CD1c-positive myeloid dendritic cell (primary cell): ENCODE results near the gene BCL6B.

Experiments used
- DNase-seq: peaks from one replicate; pipeline ENCODE4 v3.0.0-alpha.2; 2016; ENCODE audit errors: extremely low spot score

Gene BCL6B

DNA sequence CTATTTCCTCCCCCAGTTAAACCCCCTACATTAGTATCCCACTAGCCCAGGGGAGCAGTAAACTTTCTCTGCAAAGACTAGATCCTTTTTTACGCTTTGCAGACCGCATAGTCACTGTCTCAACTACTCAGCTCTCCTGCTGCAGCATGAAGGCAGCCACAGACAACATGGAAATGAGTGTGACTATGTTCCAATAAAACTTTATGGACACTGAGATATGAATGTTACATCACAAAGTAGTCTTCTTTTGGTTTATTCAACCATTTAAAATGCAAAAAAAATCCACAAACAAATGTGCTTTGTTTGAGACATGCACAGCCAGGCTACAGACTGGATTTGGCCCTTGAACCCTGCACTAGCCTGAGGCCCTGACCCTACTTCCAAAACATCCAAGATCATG, 12.3 kb upstream of the BCL6B start:
- DNase-seq = no peak

DNA sequence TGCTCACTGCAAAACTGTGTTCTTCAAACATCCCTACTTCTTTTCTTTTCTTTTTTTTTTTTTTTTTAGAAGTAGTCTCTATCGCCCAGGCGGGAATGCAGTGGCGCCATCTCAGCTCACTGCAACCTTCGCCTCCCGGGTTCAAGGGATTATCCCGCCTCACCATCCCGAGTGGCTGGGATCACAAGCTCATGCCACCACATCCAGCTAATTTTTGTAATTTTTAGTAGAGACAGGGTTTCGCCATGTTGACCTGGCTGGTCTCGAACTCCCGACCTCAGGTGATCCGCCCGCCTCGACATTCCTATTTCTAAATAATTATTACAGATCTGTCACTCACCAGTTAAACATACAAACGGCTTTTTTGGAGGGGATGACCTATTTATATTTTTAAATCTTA, 11.4 kb upstream of the BCL6B start:
- no peak for DNase-seq

DNA sequence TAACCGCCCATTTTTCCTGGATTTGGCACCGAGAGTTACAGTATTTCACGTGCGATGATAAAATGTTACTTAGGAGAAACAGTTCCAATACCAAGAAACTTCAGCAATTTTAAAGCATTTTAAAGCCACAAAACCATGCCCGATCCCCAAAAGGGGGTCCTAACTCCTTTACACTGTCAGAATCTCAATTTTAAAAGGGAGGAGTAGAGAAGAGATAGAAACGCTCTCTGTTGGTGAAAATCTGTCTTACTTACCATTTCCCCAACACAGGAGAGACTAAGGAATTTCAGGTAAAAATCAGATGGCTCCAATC, 11.0 kb upstream of the BCL6B start:
- DNase-seq = no peak

DNA sequence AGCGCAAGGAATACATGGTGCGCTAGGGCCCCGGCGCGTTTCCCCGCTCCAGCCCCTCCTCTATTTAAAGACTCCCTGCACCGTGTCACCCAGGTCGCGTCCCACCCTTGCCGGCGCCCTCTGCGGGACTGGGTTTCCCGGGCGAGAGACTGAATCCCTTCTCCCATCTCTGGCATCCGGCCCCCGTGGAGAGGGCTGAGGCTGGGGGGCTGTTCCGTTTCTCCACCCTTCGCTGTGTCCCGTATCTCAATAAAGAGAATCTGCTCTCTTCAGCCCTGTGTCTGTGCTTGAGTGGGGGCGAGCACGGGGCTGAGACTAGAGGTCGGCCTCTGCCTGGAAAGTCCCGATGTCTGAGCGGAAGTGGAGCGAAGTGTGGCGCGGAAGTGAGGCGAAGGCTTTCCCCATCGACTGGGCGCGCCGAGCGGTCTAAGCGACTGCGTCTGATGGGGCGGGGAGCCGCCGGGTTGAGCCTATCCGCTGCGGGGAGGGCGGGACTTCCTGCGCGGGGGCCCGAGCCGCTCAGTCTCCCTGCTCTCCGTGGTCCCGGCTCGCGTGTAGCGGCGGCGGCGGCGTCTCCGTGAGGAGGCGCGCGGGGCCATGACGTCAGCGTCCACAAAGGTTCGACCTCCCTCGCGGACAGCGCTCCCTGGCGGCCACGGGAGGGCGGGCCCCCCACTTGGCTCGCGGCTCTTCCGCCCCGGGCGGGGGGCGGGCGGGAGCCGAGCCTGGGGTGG, 8.4 kb upstream of the BCL6B start:
- DNase-seq = peak; percentile 99

DNA sequence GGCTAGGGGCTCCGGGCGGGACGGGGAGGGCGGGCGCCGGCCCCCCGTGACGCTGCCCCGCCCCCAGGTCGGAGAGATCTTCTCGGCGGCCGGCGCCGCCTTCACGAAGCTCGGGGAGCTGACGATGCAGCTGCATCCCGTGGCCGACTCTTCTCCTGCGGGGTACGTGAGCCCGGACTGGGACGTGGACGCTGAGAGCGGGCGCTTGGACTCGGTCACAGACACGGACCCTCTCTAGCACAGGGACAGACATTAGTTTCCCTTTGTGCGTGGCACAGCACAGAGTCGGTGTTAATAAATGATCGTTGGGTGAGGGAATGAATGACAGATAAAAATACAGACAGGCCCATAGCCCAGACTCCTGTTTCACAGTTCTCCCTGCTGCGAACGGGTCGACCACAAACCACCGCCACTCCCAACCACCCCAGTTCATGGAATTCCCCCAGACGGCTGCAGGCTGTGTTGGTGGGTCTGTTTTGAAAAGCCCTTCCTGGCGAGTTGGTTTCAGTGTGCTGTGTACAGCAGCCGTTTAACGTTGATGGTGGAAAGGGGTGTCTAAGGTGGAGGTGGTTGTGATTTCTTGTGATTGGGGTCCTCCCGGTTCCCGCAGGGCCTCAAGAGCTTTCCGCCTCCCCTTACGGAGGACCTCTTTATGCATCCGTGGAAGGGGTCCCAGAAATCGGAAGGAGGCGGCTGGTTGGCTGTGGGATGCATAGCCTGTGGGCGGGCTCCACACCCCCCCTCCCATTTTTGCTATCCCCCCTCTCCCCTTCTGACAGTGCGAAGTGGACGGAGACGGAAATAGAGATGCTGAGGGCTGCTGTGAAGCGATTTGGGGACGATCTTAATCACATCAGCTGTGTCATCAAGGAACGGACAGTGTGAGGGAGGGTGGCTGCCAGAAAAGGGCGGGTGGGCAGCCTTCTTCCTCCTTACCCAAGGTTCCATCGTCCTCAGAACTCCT, 7.6 kb upstream of the BCL6B start:
- DNase-seq = peak; percentile 72

DNA sequence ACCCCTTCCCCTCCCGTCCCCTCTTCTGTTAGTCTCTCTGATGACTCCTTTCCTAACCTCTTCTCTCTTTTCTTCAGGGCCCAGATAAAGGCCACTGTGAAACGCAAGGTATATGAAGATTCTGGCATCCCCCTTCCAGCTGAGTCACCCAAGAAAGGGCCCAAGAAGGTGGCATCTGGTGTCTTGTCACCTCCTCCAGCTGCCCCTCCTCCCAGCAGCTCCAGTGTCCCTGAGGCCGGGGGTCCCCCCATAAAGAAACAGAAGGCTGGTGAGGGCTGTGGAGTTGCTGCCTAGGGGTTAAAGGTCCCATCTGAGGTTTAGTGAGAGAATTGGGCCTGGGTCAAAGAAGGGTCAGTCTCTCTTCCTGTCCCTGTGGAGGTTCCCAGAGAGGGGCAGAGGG, 6.4 kb upstream of the BCL6B start:
- no peak for DNase-seq

DNA sequence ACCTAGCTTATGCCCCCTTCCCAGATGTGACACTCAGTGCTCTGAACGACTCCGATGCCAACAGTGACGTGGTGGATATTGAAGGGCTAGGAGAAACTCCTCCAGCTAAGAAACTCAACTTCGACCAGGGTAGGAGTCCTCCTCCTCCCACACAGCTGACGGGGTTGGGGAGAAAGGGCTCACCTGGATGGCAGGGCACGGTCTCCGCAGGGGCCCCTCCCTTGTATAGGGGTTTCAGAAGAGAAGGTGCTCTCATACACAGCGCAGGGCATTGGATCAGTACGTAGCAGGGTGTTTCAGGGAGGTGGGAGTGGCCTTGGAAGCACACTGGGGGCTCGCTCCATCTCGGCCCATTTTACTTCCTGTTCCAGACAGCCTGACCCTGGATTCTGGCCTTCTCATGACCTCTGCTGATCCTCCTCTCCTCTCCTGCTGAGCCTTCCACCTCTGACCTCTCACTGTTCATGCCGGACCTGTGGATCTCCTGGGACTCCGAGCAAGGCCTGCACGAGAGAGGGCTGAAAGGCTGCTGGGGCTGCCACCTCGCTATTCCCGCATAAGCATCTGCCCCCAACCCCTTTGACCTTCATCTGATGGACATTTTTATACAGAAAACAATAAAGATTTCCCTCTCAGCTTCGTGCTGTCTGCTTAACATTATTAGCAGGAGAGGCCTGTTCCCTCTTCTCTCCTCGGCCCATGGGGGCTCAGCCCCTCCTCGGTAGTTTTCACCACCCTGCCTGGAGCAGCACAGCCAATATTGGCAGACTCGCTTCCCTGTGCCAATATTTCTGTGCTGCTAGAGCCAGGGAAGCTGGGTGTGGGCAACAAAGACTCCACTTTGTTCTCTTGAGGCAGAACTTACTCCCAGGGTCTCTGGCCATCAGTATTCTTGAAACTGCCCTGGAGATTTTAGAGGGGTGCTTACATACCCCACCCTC, 5.7 kb upstream of the BCL6B start:
- DNase-seq = no peak

DNA sequence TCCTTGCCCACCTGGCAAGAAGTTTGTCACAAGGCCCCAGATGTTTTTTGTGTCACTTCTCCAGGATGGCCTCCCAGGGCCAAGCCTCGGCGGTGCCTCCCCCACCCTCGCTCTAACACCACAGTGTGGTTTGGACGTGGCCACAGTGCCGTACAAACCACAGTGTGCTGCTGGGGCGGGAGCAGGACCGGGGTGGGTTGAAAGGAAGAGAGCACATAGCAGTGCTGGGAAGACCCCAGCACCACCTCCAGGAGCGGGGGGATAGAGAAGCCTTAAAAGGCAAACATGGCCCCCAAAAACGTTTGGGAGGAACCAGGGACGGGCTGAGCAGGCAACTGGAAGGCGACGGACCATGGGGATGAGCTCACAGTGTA, 5.0 kb upstream of the BCL6B start:
- no peak for DNase-seq

DNA sequence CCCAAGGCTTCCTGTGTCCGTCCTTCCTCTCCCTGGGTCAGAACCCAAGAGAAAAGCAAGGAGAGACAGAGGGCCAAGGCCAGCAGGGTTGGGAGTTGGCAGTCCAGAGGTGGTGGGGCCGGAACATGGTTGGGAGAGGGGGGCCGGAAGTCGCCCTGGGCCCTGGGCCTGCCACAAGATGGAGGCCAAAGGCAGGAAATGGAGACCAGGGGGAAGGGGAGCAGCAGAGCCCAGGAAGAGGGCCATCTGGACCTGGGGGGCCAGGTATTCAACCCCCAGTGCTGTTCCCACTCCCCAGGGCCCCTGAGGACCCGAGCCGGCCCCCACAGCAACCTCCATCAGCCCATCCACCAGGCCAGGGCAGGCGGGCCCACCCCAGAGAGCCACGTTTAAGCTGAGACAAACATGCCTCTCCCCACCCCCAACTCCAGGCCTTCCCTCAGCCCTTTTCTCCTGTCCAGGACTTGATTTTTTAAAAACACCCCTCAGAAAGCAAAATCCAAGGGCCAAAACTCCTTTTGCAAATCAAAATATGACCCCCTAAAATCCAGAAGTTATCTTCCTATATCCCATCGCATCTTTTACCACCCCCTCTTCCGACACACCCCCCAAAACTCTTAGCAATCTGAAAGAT, 4.4 kb upstream of the BCL6B start:
- DNase-seq = no peak

DNA sequence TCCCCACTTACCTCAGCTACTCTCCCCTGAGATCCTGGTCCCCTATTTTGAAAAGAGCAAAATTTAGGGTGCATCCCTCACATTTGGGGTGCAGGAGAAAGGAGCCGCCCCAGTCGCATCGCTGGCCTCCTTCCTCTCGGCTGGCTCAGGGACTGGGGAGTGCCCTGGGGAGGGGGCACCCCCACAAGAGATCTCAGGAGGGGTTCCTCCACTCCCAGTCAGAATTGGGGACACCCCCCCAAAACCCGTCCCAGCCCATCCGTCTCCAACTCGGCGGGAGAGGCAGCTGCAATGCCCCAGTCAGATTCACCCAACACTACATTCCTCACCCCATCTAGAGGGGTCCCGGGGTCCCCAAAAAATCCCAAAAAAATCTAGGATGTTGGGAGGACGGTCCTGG, 3.5 kb upstream of the BCL6B start:
- no peak for DNase-seq

DNA sequence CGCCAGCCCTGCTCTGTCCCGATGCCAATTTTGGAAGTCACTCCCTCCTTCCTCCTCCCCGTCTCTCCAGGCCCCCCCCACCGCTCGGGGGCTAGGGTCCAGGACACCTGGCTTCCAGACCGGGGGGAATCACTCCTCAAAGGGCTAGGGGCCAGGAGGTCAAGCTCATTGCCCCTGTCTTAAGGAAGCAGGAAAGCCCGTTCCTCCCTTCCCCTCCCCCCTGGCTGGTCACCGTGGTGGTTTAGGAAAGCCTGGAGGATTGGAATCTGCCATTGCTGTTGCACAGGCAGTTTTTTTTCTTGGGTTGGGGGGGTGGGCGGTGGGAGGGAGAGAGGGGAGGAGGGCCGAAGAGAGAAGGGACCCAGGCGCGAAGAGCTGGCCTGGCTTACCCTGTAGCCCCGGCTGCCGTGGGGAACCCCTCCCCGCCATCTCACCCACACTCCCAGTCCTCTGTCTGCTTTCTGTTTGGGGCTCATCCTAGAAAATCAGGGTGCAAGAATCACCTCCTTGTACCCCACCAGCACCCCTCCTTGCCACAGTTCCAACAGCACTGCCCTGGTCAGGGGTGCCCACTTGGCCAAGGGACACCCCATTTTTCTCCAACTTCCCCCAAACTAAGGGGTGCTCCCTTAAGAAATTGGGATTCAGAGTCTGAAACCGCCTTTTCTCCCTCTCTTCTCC, 2.9 kb upstream of the BCL6B start:
- DNase-seq = no peak

DNA sequence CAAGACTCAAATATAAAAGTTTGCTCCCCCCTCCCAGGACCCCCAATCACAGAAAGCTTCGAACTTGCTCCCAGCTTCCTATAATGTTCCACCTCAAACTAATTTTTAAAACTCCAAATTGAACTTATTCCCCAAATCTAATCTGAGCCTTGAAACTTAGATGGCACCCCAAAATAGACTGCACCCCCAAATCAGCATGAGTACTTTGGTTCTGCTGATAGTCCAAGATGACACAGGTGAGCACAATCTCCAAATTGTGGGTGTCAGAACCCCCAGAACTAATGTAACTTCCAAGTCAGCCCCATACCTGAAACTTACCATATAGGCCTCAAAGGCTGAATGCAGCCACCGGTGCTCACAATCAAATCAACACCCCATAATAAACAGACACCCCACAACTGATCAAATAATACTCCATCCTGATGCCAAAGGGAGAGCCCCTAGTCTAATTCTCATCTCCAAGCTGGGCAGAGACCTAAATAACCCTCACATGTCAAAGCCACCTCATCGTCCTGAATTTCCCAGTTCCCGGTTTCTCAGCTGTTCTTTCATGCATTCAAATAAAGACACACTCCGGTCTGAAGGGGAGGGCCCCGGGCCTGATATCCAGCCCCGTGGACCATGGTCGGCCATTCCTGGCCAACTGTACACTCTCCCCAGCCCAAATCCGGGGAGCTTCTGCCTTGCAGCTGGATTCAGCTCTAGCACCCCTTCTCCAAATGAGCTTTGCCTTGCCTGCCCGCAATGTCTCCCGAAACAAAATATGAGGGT, 1.8 kb upstream of the BCL6B start:
- DNase-seq = no peak

DNA sequence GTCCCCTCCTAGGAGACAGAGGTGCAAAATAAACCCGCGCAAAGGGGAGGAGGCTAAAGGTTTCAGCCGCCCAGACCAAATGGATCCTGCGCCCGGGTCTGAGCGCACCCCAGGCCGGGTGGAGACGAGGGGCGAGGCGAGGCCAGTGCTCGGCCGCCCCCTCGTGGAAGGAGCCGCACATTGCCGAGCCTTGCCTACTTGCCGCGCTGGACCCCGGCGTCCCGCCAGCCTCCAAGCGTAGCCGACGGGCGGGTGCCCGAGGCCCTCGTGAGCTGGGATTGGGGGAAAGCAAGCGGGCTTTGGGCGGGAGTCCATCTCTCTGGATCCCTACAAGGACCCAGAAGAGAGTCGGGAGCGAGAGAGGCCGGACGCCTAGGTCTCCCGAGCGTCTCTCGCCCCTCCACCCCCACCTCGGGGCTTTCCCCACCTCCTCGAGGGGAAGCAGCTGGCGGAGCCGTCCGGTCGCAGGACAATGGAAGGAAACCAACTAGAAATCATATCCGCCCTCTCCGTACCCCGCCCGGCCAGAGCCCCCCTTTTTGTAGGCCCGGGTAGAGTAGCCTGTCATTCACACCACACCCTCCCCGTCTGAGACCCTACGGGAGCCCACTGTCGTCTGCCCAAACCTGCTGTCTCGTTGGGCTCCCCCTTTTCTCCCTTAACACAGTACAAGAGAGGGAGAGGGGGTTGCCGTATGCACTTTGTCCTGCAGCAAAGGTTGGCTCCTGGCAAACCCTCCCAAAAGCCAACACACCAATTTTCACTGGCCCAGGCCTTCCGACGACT, 664 bp upstream of the BCL6B start:
- peak; percentile 86 for DNase-seq

DNA sequence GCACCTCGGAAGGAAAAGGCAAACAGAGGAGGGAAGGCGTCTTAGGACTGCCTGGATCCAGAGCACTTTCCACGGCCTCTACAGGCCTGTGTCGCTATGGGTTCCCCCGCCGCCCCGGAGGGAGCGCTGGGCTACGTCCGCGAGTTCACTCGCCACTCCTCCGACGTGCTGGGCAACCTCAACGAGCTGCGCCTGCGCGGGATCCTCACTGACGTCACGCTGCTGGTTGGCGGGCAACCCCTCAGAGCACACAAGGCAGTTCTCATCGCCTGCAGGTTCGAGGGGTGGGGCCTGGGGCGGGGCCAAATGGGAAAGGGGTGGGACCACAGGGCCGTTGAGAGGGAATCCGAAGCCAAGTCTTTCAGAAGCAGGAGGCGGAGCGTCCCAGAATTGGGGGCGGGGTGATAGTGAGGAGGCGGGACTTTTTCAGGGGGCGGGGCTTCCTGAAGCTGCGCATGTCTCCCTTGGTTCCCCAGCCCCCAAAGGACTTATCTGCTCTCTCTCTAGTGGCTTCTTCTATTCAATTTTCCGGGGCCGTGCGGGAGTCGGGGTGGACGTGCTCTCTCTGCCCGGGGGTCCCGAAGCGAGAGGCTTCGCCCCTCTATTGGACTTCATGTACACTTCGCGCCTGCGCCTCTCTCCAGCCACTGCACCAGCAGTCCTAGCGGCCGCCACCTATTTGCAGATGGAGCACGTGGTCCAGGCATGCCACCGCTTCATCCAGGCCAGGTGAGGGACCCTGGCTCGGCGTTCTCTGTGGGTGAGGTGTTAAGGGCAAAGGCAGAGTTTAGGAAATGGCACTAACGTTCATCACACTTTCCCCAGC, 939 bp downstream of the BCL6B start:
- peak; percentile 98 for DNase-seq

DNA sequence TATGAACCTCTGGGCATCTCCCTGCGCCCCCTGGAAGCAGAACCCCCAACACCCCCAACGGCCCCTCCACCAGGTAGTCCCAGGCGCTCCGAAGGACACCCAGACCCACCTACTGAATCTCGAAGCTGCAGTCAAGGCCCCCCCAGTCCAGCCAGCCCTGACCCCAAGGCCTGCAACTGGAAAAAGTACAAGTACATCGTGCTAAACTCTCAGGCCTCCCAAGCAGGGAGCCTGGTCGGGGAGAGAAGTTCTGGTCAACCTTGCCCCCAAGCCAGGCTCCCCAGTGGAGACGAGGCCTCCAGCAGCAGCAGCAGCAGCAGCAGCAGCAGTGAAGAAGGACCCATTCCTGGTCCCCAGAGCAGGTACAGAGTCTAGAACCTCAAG, 1.5 kb downstream of the BCL6B start:
- no peak for DNase-seq

DNA sequence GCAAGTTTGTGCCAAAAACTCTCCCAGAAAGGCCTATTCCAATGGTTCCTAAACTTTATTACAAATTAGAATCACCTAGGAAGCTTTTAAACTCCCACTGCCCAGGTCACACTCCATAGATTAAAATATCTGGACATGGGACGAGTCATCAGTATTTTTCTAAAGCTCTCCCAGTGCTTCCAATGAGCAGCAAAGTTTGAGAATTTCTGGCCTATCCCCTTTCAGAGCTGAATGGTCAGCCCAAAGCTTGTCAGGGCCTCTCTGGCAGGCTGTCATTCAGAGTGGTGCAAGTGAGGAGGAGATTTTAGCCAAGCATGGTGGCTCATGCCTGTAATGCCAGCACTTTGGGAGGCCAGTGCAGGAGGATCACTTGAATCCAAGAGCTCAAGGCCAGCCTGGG, 2.4 kb downstream of the BCL6B start:
- no peak for DNase-seq

DNA sequence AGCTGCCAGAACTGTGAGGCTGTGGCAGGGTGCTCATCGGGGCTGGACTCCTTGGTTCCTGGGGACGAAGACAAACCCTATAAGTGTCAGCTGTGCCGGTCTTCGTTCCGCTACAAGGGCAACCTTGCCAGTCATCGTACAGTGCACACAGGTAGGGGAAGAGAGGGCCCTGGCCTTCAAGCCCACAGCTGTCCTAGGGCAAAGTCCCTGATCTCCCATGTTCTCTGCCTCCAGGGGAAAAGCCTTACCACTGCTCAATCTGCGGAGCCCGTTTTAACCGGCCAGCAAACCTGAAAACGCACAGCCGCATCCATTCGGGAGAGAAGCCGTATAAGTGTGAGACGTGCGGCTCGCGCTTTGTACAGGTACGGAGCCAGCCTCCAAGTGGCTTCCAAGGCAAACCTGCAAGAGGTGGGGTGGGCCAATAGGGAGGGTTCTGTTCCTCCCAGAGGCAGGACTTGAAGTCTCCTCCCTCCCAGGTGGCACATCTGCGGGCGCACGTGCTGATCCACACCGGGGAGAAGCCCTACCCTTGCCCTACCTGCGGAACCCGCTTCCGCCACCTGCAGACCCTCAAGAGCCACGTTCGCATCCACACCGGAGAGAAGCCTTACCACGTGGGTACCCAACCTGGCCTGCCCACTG, 3.7 kb downstream of the BCL6B start:
- no peak for DNase-seq

DNA sequence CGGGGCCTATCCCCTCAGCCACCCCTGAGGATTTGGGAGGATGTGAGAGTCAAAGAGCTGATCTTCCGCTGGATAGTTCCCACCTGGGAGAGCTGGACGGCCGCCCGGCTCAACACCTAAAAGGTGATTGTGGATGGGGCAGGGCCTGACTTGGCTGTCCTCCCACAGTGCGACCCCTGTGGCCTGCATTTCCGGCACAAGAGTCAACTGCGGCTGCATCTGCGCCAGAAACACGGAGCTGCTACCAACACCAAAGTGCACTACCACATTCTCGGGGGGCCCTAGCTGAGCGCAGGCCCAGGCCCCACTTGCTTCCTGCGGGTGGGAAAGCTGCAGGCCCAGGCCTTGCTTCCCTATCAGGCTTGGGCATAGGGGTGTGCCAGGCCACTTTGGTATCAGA, 4.5 kb downstream of the BCL6B start:
- no peak for DNase-seq
